Myometrial cell (primary cell): ENCODE measurements around the gene THBD. TPM values are rescaled to one million over a fixed set of nuclear protein-coding genes. Genes with fewer than 3 reads are reported as not detected.

Experiments used
- total RNA-seq: library from RNA; depleted of rRNA; stranded (reverse); fragments of >200 nt; gene quantifications from 2 replicates; pipeline ENCODE4 v1.2.3, GENCODE V29; 2015

THBD gene
- total RNA-seq = under 0.01 and 0.18 TPM in 2 replicates

GRCh38 chr20:23049201-23050075 lies at the start of gene THBD:
Gene THBD (minus strand): TSS chr20:23049672. CDS start chr20:23049504, 168 bp downstream.

GRCh38 chr20:23086056-23086566 lies 36.6 kb upstream of the THBD start, which contains the start of gene CD93:
Gene CD93 (minus strand): TSS chr20:23086324. CDS start chr20:23086192, 132 bp downstream.

GRCh38 chr20:23034721-23035671 lies 14.5 kb downstream of the THBD start, which contains the start of gene SSTR4:
Gene SSTR4 (plus strand): TSS chr20:23035312. CDS start chr20:23035484, 172 bp downstream.

Other genes with a start within 250 kb of the THBD start
- gene SSTR4, start 14.4 kb downstream of the THBD start, total RNA-seq = not detected in 2 replicates
- gene CD93, start 36.7 kb upstream of the THBD start, total RNA-seq = not detected in 2 replicates